T-helper 9 cell (primary cell): ENCODE data around the gene RNF141.

Source experiments
- DNase-seq: peaks from one replicate; pipeline ENCODE4 v3.0.0-alpha.2; 2020
- total RNA-seq, 2 donors: gene quantifications; one replicate each; lab custom pipeline; 2026; lab: John Stamatoyannopoulos, UW

Gene RNF141, protein sequence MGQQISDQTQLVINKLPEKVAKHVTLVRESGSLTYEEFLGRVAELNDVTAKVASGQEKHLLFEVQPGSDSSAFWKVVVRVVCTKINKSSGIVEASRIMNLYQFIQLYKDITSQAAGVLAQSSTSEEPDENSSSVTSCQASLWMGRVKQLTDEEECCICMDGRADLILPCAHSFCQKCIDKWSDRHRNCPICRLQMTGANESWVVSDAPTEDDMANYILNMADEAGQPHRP
- 23.4 to 26.0 reads per million in 2 donors for total RNA-seq

GRCh38 chr11:10540915-10541560 lies at the start of gene RNF141:
TSS of gene RNF141 (minus strand) at chr11:10541187. CDS start at chr11:10534158, 7,029 bp downstream.
- peak; percentile 95 for DNase-seq

GRCh38 chr11:10590218-10590915 lies 49.4 kb upstream of the RNF141 start:
- no peak for DNase-seq

GRCh38 chr11:10588904-10589303 lies 47.9 kb upstream of the RNF141 start:
- no peak for DNase-seq

DNA sequence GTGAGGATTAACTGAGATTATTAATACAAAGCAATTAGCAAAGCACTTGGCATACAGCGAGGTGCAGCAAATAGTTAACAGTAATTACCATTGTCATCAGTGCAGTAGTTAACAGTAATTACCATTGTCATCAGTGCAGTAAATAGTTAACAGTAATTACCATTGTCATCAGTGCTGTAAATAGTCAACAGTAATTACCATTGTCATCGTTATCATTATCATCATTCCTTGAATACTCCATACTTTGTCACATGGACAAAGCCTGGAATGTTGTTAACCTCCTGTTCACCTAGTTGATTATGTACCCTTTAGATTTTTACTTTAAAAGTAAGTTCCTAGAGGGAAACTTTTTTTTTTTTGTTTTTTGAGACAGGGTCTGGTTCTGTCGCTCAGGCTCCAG lies 47.0 kb upstream of the RNF141 start:
- DNase-seq = no peak

GRCh38 chr11:10587388-10587787 lies 46.4 kb upstream of the RNF141 start:
- no peak for DNase-seq

- DNase-seq = no peak
These were observed 43.1 kb upstream of the RNF141 start for GRCh38 chr11:10584071-10584501.

DNA sequence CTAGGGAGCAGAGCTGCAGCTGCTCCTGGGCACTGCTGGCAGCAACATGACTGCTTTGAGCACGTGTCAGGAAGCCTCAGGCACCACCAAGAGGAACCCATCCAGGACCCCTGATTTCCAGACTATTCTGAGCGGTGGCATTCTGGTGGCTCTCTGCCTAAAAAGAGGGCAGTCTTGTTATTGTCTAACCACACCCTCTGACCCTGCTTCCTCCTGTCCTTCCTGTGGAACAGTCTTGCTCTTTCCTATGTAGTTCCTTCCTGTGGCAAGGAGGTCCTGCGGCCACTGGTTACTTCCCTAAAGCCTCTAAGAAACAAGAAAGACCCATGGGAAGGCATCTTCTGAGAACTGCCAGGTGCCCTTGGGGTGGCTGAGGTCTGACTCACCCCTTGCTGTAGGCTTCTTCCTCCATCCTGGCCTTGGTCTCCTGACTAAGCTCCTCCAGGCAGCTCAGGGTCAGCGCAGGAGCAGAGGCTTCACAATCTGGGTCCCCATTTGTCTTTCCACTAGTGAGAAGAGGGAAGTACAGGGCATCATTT lies 40.6 kb upstream of the RNF141 start:
- no peak for DNase-seq

DNA sequence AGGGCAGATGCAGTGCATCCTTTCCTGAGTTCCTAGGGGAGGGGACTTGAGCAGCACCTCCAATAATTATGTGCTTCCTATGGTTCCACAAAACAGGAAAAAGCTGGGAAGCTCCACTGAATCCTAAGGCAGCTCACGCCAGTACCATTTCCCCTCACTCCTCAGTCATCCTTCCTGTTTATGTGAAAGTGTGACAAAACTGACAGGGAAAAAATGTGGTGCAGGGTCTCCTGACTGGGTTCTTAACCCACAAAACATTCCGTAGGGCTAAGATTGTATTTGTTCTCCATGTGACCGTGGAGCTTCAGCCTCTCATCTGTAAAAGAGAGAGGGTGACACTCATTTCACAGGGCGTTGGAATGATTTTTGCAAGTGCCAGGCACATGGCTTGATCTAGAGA lies 39.6 kb upstream of the RNF141 start:
- DNase-seq = no peak

DNA sequence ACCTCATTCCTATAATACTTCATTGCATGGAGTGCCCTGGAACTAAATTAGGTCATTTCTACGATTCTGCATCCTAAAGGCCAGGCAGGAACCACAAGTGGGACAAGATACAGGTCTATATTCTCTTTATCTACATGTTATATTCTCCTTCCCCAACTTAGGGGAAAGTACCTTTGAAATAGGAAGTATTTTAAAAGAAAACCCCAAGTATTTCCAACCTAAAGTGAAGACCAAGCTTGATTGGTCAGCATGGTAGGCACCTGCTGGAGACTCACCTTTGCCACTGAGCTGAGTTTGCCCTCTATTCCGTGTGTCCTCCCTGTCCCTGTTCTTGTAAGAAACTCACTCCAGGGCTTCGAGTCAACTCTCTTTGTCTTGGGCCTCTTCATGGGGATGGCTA lies 38.7 kb upstream of the RNF141 start:
- DNase-seq = no peak

DNA sequence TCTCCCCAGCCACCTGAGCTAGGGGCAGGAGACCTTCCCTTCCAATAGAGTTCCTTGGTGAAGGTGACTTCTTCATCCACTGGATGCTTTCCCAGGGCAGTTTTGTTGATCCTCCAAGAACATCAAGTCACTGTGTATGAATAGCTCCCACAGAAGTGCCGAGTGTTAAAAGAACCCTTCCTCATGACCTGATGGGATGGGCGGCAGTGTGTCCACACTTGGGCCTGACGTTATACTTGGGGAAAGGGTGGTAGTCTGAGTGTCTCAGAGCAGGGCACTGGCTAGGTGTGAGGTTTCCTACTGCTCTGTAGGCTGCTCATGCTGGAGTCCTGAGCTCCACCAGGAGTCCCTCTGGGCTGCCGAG lies 35.0 kb upstream of the RNF141 start:
- no peak for DNase-seq

- no peak for DNase-seq
These were observed 34.5 kb upstream of the RNF141 start for GRCh38 chr11:10575346-10576034.

DNA sequence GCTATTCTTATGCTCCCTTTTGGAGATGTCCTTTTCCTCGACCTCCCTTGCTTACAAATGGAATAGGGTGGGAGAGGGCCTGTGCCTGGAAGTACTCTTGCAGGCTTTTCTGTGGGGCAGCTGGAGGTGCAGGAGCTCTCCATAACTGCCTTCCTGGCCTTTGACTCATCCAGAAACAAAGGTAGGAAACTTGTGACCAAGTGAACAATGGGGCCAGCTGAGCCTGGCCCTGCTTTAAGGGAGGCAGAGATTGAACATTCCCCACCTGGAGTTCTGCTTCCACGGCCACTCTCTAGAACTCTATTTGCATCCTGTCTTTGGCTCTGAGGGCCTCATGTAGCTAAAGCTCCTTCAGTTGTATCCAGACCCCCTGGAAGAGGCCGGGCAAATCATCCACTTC lies 32.6 kb upstream of the RNF141 start:
- DNase-seq = no peak

DNA sequence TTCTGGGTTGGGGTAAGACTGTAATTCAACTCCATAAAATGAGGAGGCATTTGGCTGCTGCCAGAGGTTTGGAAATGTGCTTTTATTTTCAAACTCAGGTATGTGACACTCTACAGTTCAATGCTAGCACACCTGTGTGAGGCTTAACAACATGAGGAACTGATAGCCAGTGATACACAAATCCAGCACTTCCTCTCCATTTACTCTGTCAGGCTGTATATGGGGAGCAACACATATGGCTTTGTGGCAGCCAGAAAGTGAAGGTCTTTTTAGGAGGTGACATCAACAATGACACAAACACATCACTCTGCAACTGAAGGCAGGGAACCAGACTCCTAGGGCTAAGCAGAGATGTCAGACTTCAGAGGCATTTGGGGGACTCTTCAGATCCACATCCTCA lies 32.0 kb upstream of the RNF141 start:
- DNase-seq = no peak

GRCh38 chr11:10572533-10572932 lies 31.5 kb upstream of the RNF141 start:
- no peak for DNase-seq

GRCh38 chr11:10568486-10568941 lies 27.5 kb upstream of the RNF141 start, which contains the start of gene LYVE1:
TSS of gene LYVE1 (minus strand) at chr11:10568665. CDS start at chr11:10568532, 133 bp downstream.
- no peak for DNase-seq

DNA sequence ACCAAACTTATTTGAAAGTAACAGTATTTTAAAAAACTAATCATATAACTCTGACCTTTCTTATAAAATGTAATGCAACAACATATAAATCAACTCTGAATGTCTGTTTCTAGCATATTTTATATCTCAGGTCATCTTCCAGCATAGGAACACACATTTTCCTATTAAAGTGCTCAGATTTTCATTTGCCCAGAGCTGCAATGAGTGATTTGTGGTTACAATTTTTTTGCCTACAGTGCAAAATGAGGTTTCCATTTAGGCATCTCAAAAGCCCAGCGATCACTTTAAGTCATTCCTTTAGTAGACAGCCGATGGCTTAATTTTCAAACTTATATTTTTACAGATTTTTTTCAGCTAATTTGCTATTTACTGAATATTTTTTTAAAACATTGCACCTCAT lies 26.5 kb upstream of the RNF141 start:
- DNase-seq = no peak

- no peak for DNase-seq
These were observed 25.4 kb upstream of the RNF141 start for GRCh38 chr11:10566257-10566957.

- no peak for DNase-seq
These were observed 24.5 kb upstream of the RNF141 start for GRCh38 chr11:10565493-10565892.

DNA sequence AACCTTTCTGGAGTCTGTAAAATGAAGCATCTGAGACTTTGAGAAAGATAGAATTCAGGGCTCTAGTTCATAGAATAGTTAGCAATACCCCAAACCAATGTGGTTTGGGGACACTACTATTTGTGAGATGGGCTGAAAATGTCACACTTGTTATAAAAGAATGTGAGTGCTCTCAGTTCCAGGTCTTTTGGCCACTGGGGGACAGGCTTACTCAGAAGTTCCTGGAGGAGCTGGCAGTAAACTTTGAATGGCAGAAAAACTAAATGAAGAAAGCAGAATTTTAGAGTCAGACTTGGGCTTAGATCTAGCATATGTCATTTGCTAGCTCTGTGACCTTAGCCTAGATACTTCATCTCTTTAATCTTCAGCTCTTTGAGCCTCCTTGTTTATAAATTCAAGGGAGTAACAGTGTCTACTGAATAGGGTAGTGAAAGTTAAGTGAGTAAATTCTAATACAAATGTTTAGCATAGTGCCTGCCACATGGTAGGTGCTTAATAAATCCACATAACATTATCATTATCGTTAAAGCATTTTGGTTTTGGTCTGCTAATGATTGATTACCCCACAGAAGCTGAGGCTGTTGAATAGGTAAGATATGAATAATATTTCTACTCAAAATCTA lies 23.8 kb upstream of the RNF141 start:
- DNase-seq = no peak

- no peak for DNase-seq
These were observed 23.0 kb upstream of the RNF141 start for GRCh38 chr11:10564030-10564429.

DNA sequence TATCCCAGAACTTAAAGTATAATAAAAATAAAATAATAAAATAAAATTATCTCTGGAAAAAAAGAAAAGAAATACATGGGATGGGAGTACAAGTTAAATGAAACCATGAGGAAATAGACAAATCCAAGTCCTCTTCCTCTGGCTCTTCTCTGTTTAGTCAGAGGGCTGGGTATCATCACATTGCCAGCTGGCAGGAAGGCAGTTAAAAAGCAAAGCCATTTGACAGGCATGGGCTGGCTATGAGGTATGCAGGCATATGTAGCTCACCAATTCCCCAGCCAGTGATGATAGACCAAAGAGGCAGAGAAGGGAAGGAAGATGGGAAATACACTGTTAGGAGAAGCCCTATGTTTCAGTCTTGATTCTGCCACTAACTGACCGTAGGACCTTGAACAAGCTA lies 21.0 kb upstream of the RNF141 start:
- no peak for DNase-seq
